ENCODE measurements around the gene RAB3D.

DNA sequence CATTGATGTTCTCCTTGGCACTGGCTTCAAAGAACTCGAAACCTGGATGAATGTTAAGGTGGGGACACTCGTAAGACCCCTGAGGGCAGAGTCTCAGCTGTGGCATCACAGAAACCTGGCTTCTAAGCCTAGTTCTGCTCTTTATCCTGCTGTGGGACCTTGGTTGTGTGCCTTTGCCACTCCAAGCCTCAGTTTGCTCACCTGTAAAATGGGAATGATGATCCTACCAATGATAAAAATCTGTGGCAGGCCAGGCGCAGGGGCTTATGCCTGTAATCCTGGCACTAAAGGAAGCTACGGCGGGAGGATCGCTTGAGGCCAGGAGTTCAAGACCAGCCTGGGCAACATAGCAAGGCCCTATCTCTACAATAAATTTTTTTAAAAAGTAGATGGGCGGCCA is 13.9 kb downstream of the RAB3D start:
- TF ChIP-seq, protein P1, sequence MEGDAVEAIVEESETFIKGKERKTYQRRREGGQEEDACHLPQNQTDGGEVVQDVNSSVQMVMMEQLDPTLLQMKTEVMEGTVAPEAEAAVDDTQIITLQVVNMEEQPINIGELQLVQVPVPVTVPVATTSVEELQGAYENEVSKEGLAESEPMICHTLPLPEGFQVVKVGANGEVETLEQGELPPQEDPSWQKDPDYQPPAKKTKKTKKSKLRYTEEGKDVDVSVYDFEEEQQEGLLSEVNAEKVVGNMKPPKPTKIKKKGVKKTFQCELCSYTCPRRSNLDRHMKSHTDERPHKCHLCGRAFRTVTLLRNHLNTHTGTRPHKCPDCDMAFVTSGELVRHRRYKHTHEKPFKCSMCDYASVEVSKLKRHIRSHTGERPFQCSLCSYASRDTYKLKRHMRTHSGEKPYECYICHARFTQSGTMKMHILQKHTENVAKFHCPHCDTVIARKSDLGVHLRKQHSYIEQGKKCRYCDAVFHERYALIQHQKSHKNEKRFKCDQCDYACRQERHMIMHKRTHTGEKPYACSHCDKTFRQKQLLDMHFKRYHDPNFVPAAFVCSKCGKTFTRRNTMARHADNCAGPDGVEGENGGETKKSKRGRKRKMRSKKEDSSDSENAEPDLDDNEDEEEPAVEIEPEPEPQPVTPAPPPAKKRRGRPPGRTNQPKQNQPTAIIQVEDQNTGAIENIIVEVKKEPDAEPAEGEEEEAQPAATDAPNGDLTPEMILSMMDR (conservative IDR thresholded peaks at IDR 0.05), result no peak
- TF ChIP-seq EZH2 (IDR thresholded peaks at IDR 0.05; ENCODE audit: low read depth), result no peak
